WTC11 (cell line): ENCODE results near the gene DNAH17. TPM values are rescaled to one million over a fixed set of nuclear protein-coding genes. Genes with fewer than 3 reads are reported as not detected.

Source experiments
- ATAC-seq: fragments of 200-7000 bp; cut with Tn5 transposase; 2 replicates; pipeline ENCODE4 v1.10.0; 2021; ENCODE audit warnings: mild to moderate bottlenecking, moderate library complexity
- CTCF ChIA-PET: fragments of 300-600 bp; sonication (Branson Sonifier 250); formaldehyde crosslinking; loops from one replicate; lab custom pipeline; 2021; ENCODE audit warnings: antibody characterized with exemption; lab: Charles Lee
- POLR2A ChIA-PET: fragments of 350-600 bp; sonication (Branson Sonifier 250); formaldehyde crosslinking; loops from one replicate; lab custom pipeline; 2021; ENCODE audit warnings: antibody characterized with exemption; lab: Charles Lee
- DNase-seq: peaks from one replicate; pipeline ENCODE4 v3.0.0; 2021; ENCODE audit warnings: low spot score
- H3K27ac Mint-ChIP-seq: 2 replicates; pipeline ENCODE4 v1.8.0; 2021; ENCODE audit warnings: mixed read lengths
- H3K27me3 Mint-ChIP-seq: 2 replicates; pipeline ENCODE4 v1.8.0; 2021; ENCODE audit warnings: low read depth, mild to moderate bottlenecking, moderate library complexity, mixed read lengths
- H3K36me3 Mint-ChIP-seq: 2 replicates; pipeline ENCODE4 v1.8.0; 2021; ENCODE audit warnings: mixed read lengths
- H3K4me1 Mint-ChIP-seq: 2 replicates; pipeline ENCODE4 v1.8.0; 2022; ENCODE audit warnings: mixed read lengths
- H3K4me3 Mint-ChIP-seq: 2 replicates; pipeline ENCODE4 v1.8.0; 2021; ENCODE audit warnings: mild to moderate bottlenecking, moderate library complexity, mixed read lengths
- H3K9me3 Mint-ChIP-seq: 2 replicates; pipeline ENCODE4 v1.8.0; 2021; ENCODE audit warnings: mixed read lengths
- AFF4 ChIP-seq: sonication (generic); formaldehyde crosslinking; IDR thresholded peaks from 2 replicates; pipeline ENCODE4 v1.8.1; 2023; ENCODE audit warnings: mild to moderate bottlenecking, missing genetic modification reagents, borderline replicate concordance
- AR ChIP-seq: fragments of 250-450 bp; sonication (Bioruptor Pico); IDR thresholded peaks from 2 replicates; pipeline ENCODE4 v1.9.0; 2021; ENCODE audit warnings: mild to moderate bottlenecking
- CTCF ChIP-seq: fragments of 200-600 bp; IDR thresholded peaks from 2 replicates; pipeline ENCODE4 v1.8.0; 2022; ENCODE audit warnings: antibody characterized with exemption
- IRF1 ChIP-seq: sonication (generic); formaldehyde crosslinking; IDR thresholded peaks from 2 replicates; pipeline ENCODE4 v1.8.0; 2023; ENCODE audit warnings: missing genetic modification reagents
- MLX ChIP-seq: sonication (generic); formaldehyde crosslinking; IDR thresholded peaks from 2 replicates; pipeline ENCODE4 v1.8.1; 2023; ENCODE audit warnings: mild to moderate bottlenecking, missing genetic modification reagents, moderate library complexity
- NFE2L1 ChIP-seq: sonication (generic); formaldehyde crosslinking; IDR thresholded peaks from 2 replicates; pipeline ENCODE4 v1.8.1; 2023; ENCODE audit warnings: missing genetic modification reagents
- OVOL2 ChIP-seq: fragments of 250-450 bp; sonication (Bioruptor Pico); IDR thresholded peaks from 2 replicates; pipeline ENCODE4 v1.9.0; 2021; ENCODE audit warnings: mild to moderate bottlenecking, borderline replicate concordance
- PRDM15 ChIP-seq: sonication (generic); formaldehyde crosslinking; IDR thresholded peaks from 2 replicates; pipeline ENCODE4 v1.8.0; 2022; ENCODE audit warnings: missing genetic modification reagents
- RELA ChIP-seq: sonication (generic); formaldehyde crosslinking; IDR thresholded peaks from 2 replicates; pipeline ENCODE4 v1.8.1; 2022; ENCODE audit warnings: missing genetic modification reagents, mild to moderate bottlenecking, borderline replicate concordance
- ZNF263 ChIP-seq: sonication (generic); formaldehyde crosslinking; IDR thresholded peaks from 2 replicates; pipeline ENCODE4 v1.8.1; 2022; ENCODE audit warnings: low read depth, mild to moderate bottlenecking, moderate library complexity, missing genetic modification reagents
- total RNA-seq: library from RNA; stranded (reverse); gene quantifications from 3 replicates; pipeline ENCODE4 v1.2.3, GENCODE V29; 2021

The DNAH17 gene
- total RNA-seq, 1 experiment from 2014 or later: 0.87 TPM

- Mint-ChIP-seq H3K4me1 (peaks cover 34% of the 10 kb centered on the region), H3K36me3 (peaks cover 9% of the 10 kb centered on the region; the same call in 1 of the 2 replicates), H3K27ac (no peak overlapping the region), H3K4me3 (no peak overlapping the region), H3K27me3 (no peaks in the 10 kb centered on the region), H3K9me3 (no peaks in the 10 kb centered on the region)
- DNase-seq: no peak
- TF ChIP-seq OVOL2 (CRISPR knock-in tag) (no peak), AR (CRISPR knock-in tag) (no peak), CTCF (no peak), IRF1 (CRISPR knock-in tag) (no peak), AFF4 (CRISPR knock-in tag) (no peak), PRDM15 (no peak), MLX (CRISPR knock-in tag) (no peak), NFE2L1 (CRISPR knock-in tag) (no peak), RELA (CRISPR knock-in tag) (no peak), ZNF263 (CRISPR knock-in tag) (no peak)
- no peak for ATAC-seq
- CTCF ChIA-PET: interaction anchor here (1.2 to 1.6 kb wide), 2 partner anchors 10 to 11 kb away, joined by 5 to 13 read pairs; no protein-coding TSS in a partner anchor
- POLR2A ChIA-PET: no interaction called here
Measured at GRCh38 chr17:78432226-78433012, 144.8 kb downstream of the DNAH17 start.
